Keratinocyte (primary cell): ENCODE results near the gene CDC26. TPM values are rescaled to one million over a fixed set of nuclear protein-coding genes. Genes with fewer than 3 reads are reported as not detected.

ENCODE experiments used
- DNase-seq: peaks from one replicate; pipeline ENCODE4 v3.0.0-alpha.2; 2011; ENCODE audit warnings: low read depth, missing footprints, low spot score
- FAIRE-seq: peaks from 2 replicates; lab custom pipeline; 2011; peaks lifted over from hg19 to GRCh38; lab: Jason Lieb, UNC
- H2AFZ ChIP-seq: 2 replicates; pipeline ENCODE4 v1.6.0; 2012; ENCODE audit warnings: low read length, control low read depth, inconsistent platforms; ENCODE audit not compliant: control insufficient read depth
- H3K27ac ChIP-seq: 2 replicates; pipeline ENCODE4 v1.5.1; 2011; ENCODE audit warnings: low read length; ENCODE audit not compliant: control insufficient read depth, insufficient read depth
- H3K27me3 ChIP-seq: 3 replicates; pipeline ENCODE4 v1.6.0; 2011; ENCODE audit warnings: low read length; ENCODE audit not compliant: control insufficient read depth, insufficient read depth; ENCODE audit errors: extremely low read depth
- H3K36me3 ChIP-seq, 2 experiments: 2 replicates in 1 of 2; 3 replicates in 1 of 2; pipeline ENCODE4 v1.5.1; 2011; ENCODE audit warnings: low read length in 2 of 2, mild to moderate bottlenecking in 1 of 2; ENCODE audit not compliant: control insufficient read depth in 2 of 2, insufficient read depth in 2 of 2; ENCODE audit errors: extremely low read depth in 1 of 2
- H3K4me1 ChIP-seq: 3 replicates; pipeline ENCODE4 v1.5.1; 2011; ENCODE audit warnings: low read length; ENCODE audit not compliant: control insufficient read depth, insufficient read depth; ENCODE audit errors: extremely low read depth
- H3K4me2 ChIP-seq: 3 replicates; pipeline ENCODE4 v1.6.0; 2011; ENCODE audit warnings: low read depth, low read length; ENCODE audit not compliant: control insufficient read depth, insufficient read depth; ENCODE audit errors: extremely low read depth
- H3K4me3 ChIP-seq, 3 experiments: fragments of 200-600 bp in 1 of 3; sonication (generic) in 1 of 3; 2 replicates in 2 of 3; 3 replicates in 1 of 3; pipeline ENCODE4 v1.5.1; 2011 to 2016; ENCODE audit warnings: low read length in 3 of 3, mild to moderate bottlenecking in 3 of 3, control low read depth in 2 of 3, inconsistent platforms in 1 of 3, low read depth in 1 of 3, mixed read lengths in 1 of 3, mixed run types in 1 of 3, moderate library complexity in 1 of 3; ENCODE audit not compliant: control insufficient read depth in 2 of 3, insufficient read depth in 2 of 3; ENCODE audit errors: extremely low read depth in 1 of 3
- H3K79me2 ChIP-seq: 2 replicates; pipeline ENCODE4 v1.6.0; 2012; ENCODE audit warnings: low read length; ENCODE audit not compliant: control insufficient read depth, insufficient read depth
- H3K9ac ChIP-seq: 3 replicates; pipeline ENCODE4 v1.6.0; 2011; ENCODE audit warnings: low read length; ENCODE audit not compliant: control insufficient read depth, insufficient read depth; ENCODE audit errors: extremely low read depth
- H3K9me1 ChIP-seq: 3 replicates; pipeline ENCODE4 v1.6.0; 2011; ENCODE audit warnings: low read length; ENCODE audit not compliant: control insufficient read depth, insufficient read depth; ENCODE audit errors: extremely low read depth
- H3K9me3 ChIP-seq: 2 replicates; pipeline ENCODE4 v1.5.1; 2012; ENCODE audit warnings: low read depth, low read length; ENCODE audit not compliant: control insufficient read depth
- H4K20me1 ChIP-seq: 3 replicates; pipeline ENCODE4 v1.6.0; 2011; ENCODE audit warnings: low read length; ENCODE audit not compliant: control insufficient read depth, insufficient read depth; ENCODE audit errors: extremely low read depth
- CTCF ChIP-seq, 3 experiments: IDR thresholded peaks in 1 of 3; conservative IDR thresholded peaks in 1 of 3; optimal IDR thresholded peaks in 1 of 3; 2 replicates in 2 of 3; 3 replicates in 1 of 3; pipeline versions ENCODE3 to v1.5.1; 2011; ENCODE audit warnings: low read length in 3 of 3, mild to moderate bottlenecking in 3 of 3, moderate library complexity in 2 of 3, control low read depth in 1 of 3, inconsistent platforms in 1 of 3; ENCODE audit not compliant: insufficient read depth in 2 of 3; ENCODE audit errors: extremely low read depth in 1 of 3
- EZH2 ChIP-seq: IDR thresholded peaks from one replicate; pipeline ENCODE4 v1.6.1; 2012; ENCODE audit warnings: inconsistent platforms, mild to moderate bottlenecking, low read length, moderate library complexity
- dilution Hi-C: fragments of 300-500 bp; cut with MboI; formaldehyde crosslinking; loops from one replicate; pipeline ENCODE4 v1.7.0; 2020; ENCODE audit warnings: low sequenced_read_pairs; ENCODE audit not compliant: extremely low pct_ligation_motif_present
- polyA plus RNA-seq, 5 experiments: library from polyadenylated mRNA; depleted of rRNA in 3 of 5; stranded (reverse) in 3 of 5; stranded (forward) in 1 of 5; unstranded in 1 of 5; fragments of >200 nt; gene quantifications; 1 replicate in 1 of 5; 2 replicates in 3 of 5; 3 replicates in 1 of 5; pipeline versions ENCODE4 v1.2.1 to v1.2.3, GENCODE V29; 2011 to 2012; ENCODE audit warnings: missing spikeins in 2 of 5, low read depth in 1 of 5, low replicate concordance in 1 of 5

The CDC26 gene
- polyA plus RNA-seq, 1 donor (not counting 4 experiments of a cell fraction or from before 2014, with no cell fraction given) = 56.8 TPM

GRCh38 chr9:113247640-113248039, 27.7 kb downstream of the CDC26 start:
- no peaks in the 10 kb centered on the region for H3K36me3 ChIP-seq

GRCh38 chr9:113246928-113247327, 28.4 kb downstream of the CDC26 start:
- Histone ChIP-seq H3K4me1 (no peaks in the 10 kb centered on the region), H3K4me2 (no peak overlapping the region), H3K27me3 (no peaks in the 10 kb centered on the region), H3K4me3 (no peak overlapping the region), H3K9me1 (no peaks in the 10 kb centered on the region), H3K9ac (no peak overlapping the region), H2AFZ (no peak overlapping the region), H4K20me1 (no peaks in the 10 kb centered on the region), H3K9me3 (no peaks in the 10 kb centered on the region), H3K36me3 (no peaks in the 10 kb centered on the region), H3K79me2 (no peaks in the 10 kb centered on the region), H3K27ac (no peak overlapping the region)
- DNase-seq = no peak
- no peak for TF ChIP-seq EZH2
- no peak for TF ChIP-seq CTCF (optimal IDR thresholded peaks at IDR 0.05 in 1 of 3, IDR thresholded peaks at IDR 0.05 in 1 of 3, conservative IDR thresholded peaks at IDR 0.05 in 1 of 3; ENCODE audit: extremely low read depth in 1 of 3, insufficient read depth in 2 of 3, low read length in 3 of 3)
- FAIRE-seq = no peak
- dilution Hi-C loops = no loop called here

More at GRCh38 chr9:113247640-113248039, 27.7 kb downstream of the CDC26 start:
- Histone ChIP-seq H4K20me1 (no peaks in the 10 kb centered on the region), H3K79me2 (no peaks in the 10 kb centered on the region), H3K9me3 (no peaks in the 10 kb centered on the region), H3K27me3 (no peaks in the 10 kb centered on the region), H3K4me1 (no peaks in the 10 kb centered on the region), H3K9me1 (no peaks in the 10 kb centered on the region), H2AFZ (no peak overlapping the region), H3K27ac (no peak overlapping the region), H3K4me3 (no peak overlapping the region), H3K9ac (no peak overlapping the region), H3K4me2 (no peak overlapping the region)
- dilution Hi-C loops = no loop called here
- DNase-seq (no peak), FAIRE-seq (no peak)
- no peak for TF ChIP-seq EZH2
- no peak for TF ChIP-seq CTCF (optimal IDR thresholded peaks at IDR 0.05 in 1 of 3, IDR thresholded peaks at IDR 0.05 in 1 of 3, conservative IDR thresholded peaks at IDR 0.05 in 1 of 3; ENCODE audit: extremely low read depth in 1 of 3, insufficient read depth in 2 of 3, low read length in 3 of 3)
